Tibial nerve (tissue), 4 donors: ENCODE results near the gene SURF4. TPM values are rescaled to one million over a fixed set of nuclear protein-coding genes. Genes with fewer than 3 reads are reported as not detected.
"Not testable (repeated sequence)": the region's sequence is repeated elsewhere in the genome, so short reads cannot be mapped to it uniquely, and the experiment has no call there.

ENCODE experiments used
- DNase-seq, 2 donors: peaks; one replicate each; pipeline ENCODE4 v3.0.0-alpha.2; 2019; ENCODE audit warnings: low spot score in 2 of 2
- H3K27ac ChIP-seq, 4 donors: fragments of 200-600 bp; sonication (generic) in 3 of 4; one replicate each; pipeline ENCODE4 v1.5.1; 2017 to 2019; ENCODE audit warnings: mild to moderate bottlenecking in 1 of 4
- H3K27me3 ChIP-seq, 2 donors: fragments of 200-600 bp; sonication (generic) in 1 of 2; one replicate each; pipeline versions ENCODE4 v1.5.1 to v1.6.0; 2017 to 2019
- H3K36me3 ChIP-seq, 3 donors: fragments of 200-600 bp; sonication (generic); one replicate each; pipeline ENCODE4 v1.5.1; 2018 to 2019
- H3K4me1 ChIP-seq, 4 donors: fragments of 200-600 bp; sonication (generic) in 3 of 4; one replicate each; pipeline ENCODE4 v1.5.1; 2017 to 2019
- H3K4me3 ChIP-seq, 4 donors: fragments of 200-600 bp; sonication (generic) in 3 of 4; one replicate each; pipeline ENCODE4 v1.5.1; 2017 to 2019; ENCODE audit warnings: mild to moderate bottlenecking in 1 of 4, moderate library complexity in 1 of 4
- H3K9me3 ChIP-seq, 4 donors: fragments of 200-600 bp; sonication (generic) in 3 of 4; one replicate each; pipeline ENCODE4 v1.5.1; 2017 to 2019
- EP300 ChIP-seq, 2 donors: sonication (generic); formaldehyde crosslinking; IDR thresholded peaks; one replicate each; pipeline ENCODE4 v1.6.1; 2017; ENCODE audit warnings: antibody characterized with exemption in 2 of 2, mild to moderate bottlenecking in 1 of 2
- POLR2A ChIP-seq, 2 donors: fragments of 450-650 bp; IDR thresholded peaks; one replicate each; pipeline ENCODE4 v1.6.1; 2017; ENCODE audit warnings: antibody characterized with exemption in 2 of 2, mild to moderate bottlenecking in 2 of 2, moderate library complexity in 2 of 2
- WGBS, 2 donors: methylation state at CpG; one replicate each; pipeline ENCODE4 v1.1.5; 2018; 5-methylcytosine and 5-hydroxymethylcytosine counted together
- total RNA-seq, 4 donors: library from RNA; depleted of rRNA; stranded (reverse); fragments of >200 nt; gene quantifications; one replicate each; pipeline ENCODE4 v1.1.0, GENCODE V29; 2016
- TF ChIP-seq, protein P1 (sequence below), 5 experiments: fragments of 200-600 bp in 3 of 5; fragments of 450-650 bp in 2 of 5; sonication (generic) in 3 of 5; IDR thresholded peaks; one replicate each; pipeline ENCODE4 v1.5.1; 2016 to 2019; ENCODE audit warnings: antibody characterized with exemption in 5 of 5, mild to moderate bottlenecking in 3 of 5, moderate library complexity in 2 of 5

Gene SURF4
- total RNA-seq, 4 donors from 2014 or later = 102 to 213 (median 123) TPM

DNA sequence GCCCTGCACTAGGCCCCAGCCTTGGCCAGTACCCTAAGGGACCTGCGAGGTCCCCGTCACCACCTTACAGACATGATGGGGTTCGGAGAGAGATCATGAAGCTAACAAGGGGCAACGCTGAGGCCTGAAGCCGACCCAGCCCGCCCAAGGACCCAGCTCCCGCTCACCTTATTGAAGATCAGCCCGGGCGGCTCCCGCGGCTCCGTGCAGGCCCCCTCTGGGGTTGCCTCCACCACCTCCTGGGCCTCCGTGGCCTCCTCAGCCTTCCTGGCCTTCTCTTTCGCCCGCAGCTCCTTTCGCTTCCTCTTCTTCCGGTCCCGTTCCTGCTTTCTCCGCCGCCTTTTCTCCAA is 43.5 kb downstream of the SURF4 start:
- Histone ChIP-seq H3K4me3 (no peak overlapping the region), H3K9me3 (no peaks in the 10 kb centered on the region), H3K36me3 (peaks cover 4 to 59% (median 31%) of the 10 kb centered on the region in 3 donors), H3K27ac (no peak overlapping the region), H3K4me1 (peaks cover 0 to 33% (median 24%) of the 10 kb centered on the region in 4 donors), H3K27me3 (no peaks in the 10 kb centered on the region)
- no peak for DNase-seq
- TF ChIP-seq POLR2A (IDR thresholded peaks at IDR 0.05) (no peak), EP300 (IDR thresholded peaks at IDR 0.05) (no peak)
- TF ChIP-seq, protein P1, sequence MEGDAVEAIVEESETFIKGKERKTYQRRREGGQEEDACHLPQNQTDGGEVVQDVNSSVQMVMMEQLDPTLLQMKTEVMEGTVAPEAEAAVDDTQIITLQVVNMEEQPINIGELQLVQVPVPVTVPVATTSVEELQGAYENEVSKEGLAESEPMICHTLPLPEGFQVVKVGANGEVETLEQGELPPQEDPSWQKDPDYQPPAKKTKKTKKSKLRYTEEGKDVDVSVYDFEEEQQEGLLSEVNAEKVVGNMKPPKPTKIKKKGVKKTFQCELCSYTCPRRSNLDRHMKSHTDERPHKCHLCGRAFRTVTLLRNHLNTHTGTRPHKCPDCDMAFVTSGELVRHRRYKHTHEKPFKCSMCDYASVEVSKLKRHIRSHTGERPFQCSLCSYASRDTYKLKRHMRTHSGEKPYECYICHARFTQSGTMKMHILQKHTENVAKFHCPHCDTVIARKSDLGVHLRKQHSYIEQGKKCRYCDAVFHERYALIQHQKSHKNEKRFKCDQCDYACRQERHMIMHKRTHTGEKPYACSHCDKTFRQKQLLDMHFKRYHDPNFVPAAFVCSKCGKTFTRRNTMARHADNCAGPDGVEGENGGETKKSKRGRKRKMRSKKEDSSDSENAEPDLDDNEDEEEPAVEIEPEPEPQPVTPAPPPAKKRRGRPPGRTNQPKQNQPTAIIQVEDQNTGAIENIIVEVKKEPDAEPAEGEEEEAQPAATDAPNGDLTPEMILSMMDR (IDR thresholded peaks at IDR 0.05) = no peak
- 82 to 84% methylated on average over 18 to 20 of the region's 20 CpGs for WGBS, 2 donors

DNA sequence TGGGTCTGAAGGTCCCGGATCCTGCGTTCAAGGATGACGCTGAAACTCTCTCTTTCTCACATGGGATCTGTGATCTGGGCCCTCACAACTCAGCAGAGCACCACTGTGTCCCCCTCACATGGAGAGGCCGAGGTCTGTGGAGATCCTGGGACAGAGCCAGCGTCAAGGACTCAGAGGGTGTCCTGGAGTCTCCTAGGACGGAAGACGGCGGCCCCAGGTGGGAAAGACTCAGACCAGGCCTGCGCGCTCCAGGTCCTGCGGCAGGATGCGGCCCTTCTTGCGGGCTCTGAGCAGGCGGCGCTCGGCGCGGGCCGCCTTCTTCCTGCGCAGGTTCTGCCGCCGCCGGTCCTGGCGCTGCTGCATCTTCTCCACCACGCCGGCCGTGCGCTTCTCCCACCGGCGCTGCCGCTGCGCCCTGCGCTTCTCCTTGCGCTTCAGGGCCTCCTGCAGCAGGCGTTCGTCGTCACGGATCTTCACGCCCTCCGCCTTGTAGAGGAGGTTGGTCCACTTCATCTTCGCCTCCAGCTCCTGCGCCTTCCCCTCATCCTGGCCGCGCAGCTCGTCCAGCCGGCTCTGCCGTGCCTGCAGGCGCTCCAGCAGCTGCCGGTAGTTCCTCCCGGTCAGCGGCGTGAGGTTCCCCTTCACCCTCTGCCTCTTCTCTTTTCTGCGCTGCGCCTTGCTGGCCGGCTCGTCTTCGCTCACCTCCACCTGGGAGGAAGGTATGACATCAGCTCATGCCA is 44.0 kb downstream of the SURF4 start:
- Histone ChIP-seq H3K27me3 (no peaks in the 10 kb centered on the region), H3K4me1 (peaks cover 0 to 28% (median 22%) of the 10 kb centered on the region in 4 donors), H3K27ac (no peak overlapping the region), H3K9me3 (no peaks in the 10 kb centered on the region), H3K36me3 (peaks cover 4 to 59% (median 31%) of the 10 kb centered on the region in 3 donors), H3K4me3 (no peak overlapping the region)
- no peak for TF ChIP-seq POLR2A (IDR thresholded peaks at IDR 0.05)
- TF ChIP-seq EP300 (IDR thresholded peaks at IDR 0.05) = no peak
- TF ChIP-seq, protein P1 (IDR thresholded peaks at IDR 0.05) = no peak
- WGBS, 2 donors = 96 to 97% methylated on average over 50 to 57 of the region's 57 CpGs
- DNase-seq = no peak

DNA sequence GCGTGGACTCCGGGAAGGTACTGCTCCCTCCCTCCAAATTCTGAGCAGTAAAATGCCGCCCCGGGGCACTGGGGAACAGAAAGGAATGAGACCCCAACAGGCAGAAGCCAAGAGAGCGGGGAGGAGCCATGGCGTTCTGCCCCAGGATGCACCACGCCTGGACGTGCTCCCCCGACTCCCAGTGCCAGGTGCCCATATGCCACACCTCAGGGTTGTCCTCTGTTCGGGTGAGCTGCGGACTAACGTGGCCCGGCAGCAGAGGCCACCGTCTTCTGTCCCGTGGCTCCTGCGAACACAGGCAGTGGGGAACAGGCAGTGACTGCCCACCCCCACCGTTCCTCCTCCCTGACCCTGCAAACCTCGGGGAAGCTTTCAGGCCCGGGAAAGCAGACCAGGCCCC is 44.6 kb downstream of the SURF4 start:
- no peak for DNase-seq
- TF ChIP-seq EP300 (IDR thresholded peaks at IDR 0.05) (no peak), POLR2A (IDR thresholded peaks at IDR 0.05) (no peak)
- TF ChIP-seq, protein P1 (IDR thresholded peaks at IDR 0.05) = no peak
- no peak overlapping the region for H3K27ac ChIP-seq
- peaks cover 4 to 59% (median 31%) of the 10 kb centered on the region in 3 donors for H3K36me3 ChIP-seq
- peaks cover 0 to 22% (median 19%) of the 10 kb centered on the region in 4 donors for H3K4me1 ChIP-seq
- H3K9me3 ChIP-seq = no peaks in the 10 kb centered on the region
- H3K4me3 ChIP-seq = no peak overlapping the region
- WGBS, 2 donors = 80 to 85% methylated on average over 13 to 17 of the region's 19 CpGs
- no peaks in the 10 kb centered on the region for H3K27me3 ChIP-seq

DNA sequence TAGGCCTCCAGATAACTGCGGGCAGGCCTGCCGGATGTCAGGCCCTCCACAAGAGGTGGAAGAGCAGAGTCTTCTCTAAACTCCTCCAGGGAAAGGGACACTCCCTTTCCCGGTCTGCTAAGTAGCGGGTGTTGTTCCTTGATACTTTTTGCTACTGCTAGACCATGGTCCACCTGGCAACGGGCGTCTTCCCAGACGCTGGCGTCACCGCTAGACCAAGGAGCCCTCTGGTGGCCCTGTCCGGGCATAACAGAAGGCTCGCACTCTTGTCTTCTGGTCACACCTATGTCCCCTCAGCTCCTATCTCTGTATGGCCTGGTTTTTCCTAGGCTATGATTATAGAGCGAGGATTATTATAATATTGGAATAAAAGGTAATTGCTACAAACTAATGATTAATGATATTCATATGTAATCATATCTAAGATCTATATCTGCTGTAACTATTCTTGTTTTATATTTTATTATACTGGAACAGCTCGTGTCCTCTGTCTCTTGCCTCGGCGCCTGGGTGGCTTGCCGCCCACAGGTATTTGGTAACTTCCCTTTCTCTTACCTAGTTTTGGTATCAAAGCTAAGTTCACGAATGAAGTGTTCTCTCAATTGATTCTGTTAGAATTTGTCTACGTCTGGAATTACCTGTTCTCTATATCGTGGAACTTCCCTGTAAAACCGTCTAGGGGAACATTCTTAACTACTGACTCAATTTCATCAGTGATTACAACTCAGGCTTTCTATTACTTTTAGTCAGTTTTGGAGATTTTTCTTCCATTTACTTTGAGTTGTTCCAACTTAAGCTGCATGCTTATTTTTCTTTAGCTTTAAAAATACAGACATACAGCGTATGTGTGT is 46.3 kb downstream of the SURF4 start:
- Histone ChIP-seq H3K36me3 (peaks cover 4 to 57% (median 31%) of the 10 kb centered on the region in 3 donors), H3K4me1 (peaks cover 0 to 13% (median 9%) of the 10 kb centered on the region in 4 donors)
- not testable (repeated sequence) for H3K9me3 ChIP-seq, H3K27me3 ChIP-seq, H3K27ac ChIP-seq, DNase-seq, H3K4me3 ChIP-seq
- 52 to 54% methylated on average over 21 of the region's 21 CpGs for WGBS, 2 donors
- TF ChIP-seq, protein P1 (IDR thresholded peaks at IDR 0.05) = peak; percentile 33 to 61 (median 54)
